ENCODE data around the gene AP1G1. TPM values are rescaled to one million over a fixed set of nuclear protein-coding genes. Genes with fewer than 3 reads are reported as not detected.

Gene AP1G1
- total RNA-seq, result 42.1 and 44.6 TPM in 2 replicates

GRCh38 chr16:71808593-71809459 is at the start of gene AP1G1:
AP1G1 (minus strand) TSS chr16:71808834; CDS start chr16:71789479, 19,355 bp downstream.

GRCh38 chr16:71845639-71846430 is 37.2 kb upstream of the AP1G1 start, which contains the start of gene ATXN1L:
ATXN1L (plus strand) TSS chr16:71845976; CDS start chr16:71849741, 3,765 bp downstream.

GRCh38 chr16:71724320-71724751 is 84.3 kb downstream of the AP1G1 start, which contains the start of gene PHLPP2:
PHLPP2 (minus strand) TSS chr16:71724701; CDS start chr16:71714795, 9,906 bp downstream.

Other genes starting within 250 kb of the AP1G1 start
- not detected in 2 replicates for gene TAT, start 231.7 kb downstream of the AP1G1 start, total RNA-seq
- not detected in 2 replicates for gene MARVELD3, start 182.7 kb downstream of the AP1G1 start, total RNA-seq
- 5.0 and 6.3 TPM in 2 replicates for gene PHLPP2, start 84.1 kb downstream of the AP1G1 start, total RNA-seq
- gene ATXN1L, start 37.1 kb upstream of the AP1G1 start, total RNA-seq, result 13.5 and 14.4 TPM in 2 replicates
- gene ZNF821, start 75.3 kb upstream of the AP1G1 start, total RNA-seq, result 2.2 and 4.4 TPM in 2 replicates
- 141 and 152 TPM in 2 replicates for gene IST1, start 86.7 kb upstream of the AP1G1 start, total RNA-seq
- gene PKD1L3, start 191.6 kb upstream of the AP1G1 start, total RNA-seq, result not detected in 2 replicates
- 7.4 and 8.2 TPM in 2 replicates for gene DHODH, start 199.9 kb upstream of the AP1G1 start, total RNA-seq
- not detected in 2 replicates for gene HP, start 245.7 kb upstream of the AP1G1 start, total RNA-seq